IPS-18a (cell line): Measurements from ENCODE around the gene KLHDC9.

ENCODE experiments used
- H3K27ac ChIP-seq: one replicate; pipeline ENCODE4 v1.5.1; 2013; ENCODE audit warnings: low read length
- H3K27me3 ChIP-seq: one replicate; pipeline ENCODE4 v1.6.1; 2013; ENCODE audit warnings: mild to moderate bottlenecking, low read length; ENCODE audit not compliant: control insufficient read depth, insufficient read depth
- H3K36me3 ChIP-seq: one replicate; pipeline ENCODE4 v1.6.1; 2013; ENCODE audit warnings: low read depth, low read length; ENCODE audit not compliant: control insufficient read depth
- H3K4me1 ChIP-seq: one replicate; pipeline ENCODE4 v1.6.1; 2013; ENCODE audit warnings: low read depth, low read length; ENCODE audit not compliant: control insufficient read depth
- H3K4me3 ChIP-seq: one replicate; pipeline ENCODE4 v1.5.1; 2013; ENCODE audit warnings: low read length
- H3K9ac ChIP-seq: one replicate; pipeline ENCODE4 v1.6.1; 2013; ENCODE audit warnings: mild to moderate bottlenecking, low read length, moderate library complexity
- H3K9me3 ChIP-seq: one replicate; pipeline ENCODE4 v1.6.1; 2013; ENCODE audit warnings: low read depth, low read length; ENCODE audit not compliant: control insufficient read depth

The KLHDC9 gene

GRCh38 chr1:161068306-161069234, 29.6 kb upstream of the KLHDC9 start:
- H3K36me3 ChIP-seq = no peaks in the 10 kb centered on the region
- no peak overlapping the region for H3K4me3 ChIP-seq
- H3K4me1 ChIP-seq = peaks cover 6% of the 10 kb centered on the region
- H3K9ac ChIP-seq = no peak overlapping the region
- H3K9me3 ChIP-seq = no peaks in the 10 kb centered on the region
- no peaks in the 10 kb centered on the region for H3K27me3 ChIP-seq
- no peak overlapping the region for H3K27ac ChIP-seq

- Histone ChIP-seq H3K36me3 (no peaks in the 10 kb centered on the region), H3K27me3 (no peaks in the 10 kb centered on the region), H3K9ac (no peak overlapping the region), H3K9me3 (no peaks in the 10 kb centered on the region), H3K27ac (no peak overlapping the region), H3K4me1 (no peaks in the 10 kb centered on the region), H3K4me3 (no peak overlapping the region)
These were observed 28.9 kb upstream of the KLHDC9 start for GRCh38 chr1:161069241-161069640.

GRCh38 chr1:161069731-161070270, 28.4 kb upstream of the KLHDC9 start, which contains the start of gene ARHGAP30:
Gene ARHGAP30 (minus strand): TSS chr1:161069891. CDS start chr1:161069624, 267 bp downstream.
- Histone ChIP-seq H3K27me3 (no peaks in the 10 kb centered on the region), H3K27ac (no peak within 1 kb of the TSS), H3K4me3 (no peak within 1 kb of the TSS), H3K9me3 (no peaks in the 10 kb centered on the region), H3K9ac (no peak within 1 kb of the TSS), H3K4me1 (no peaks in the 10 kb centered on the region), H3K36me3 (no peaks in the 10 kb centered on the region)

GRCh38 chr1:161070761-161071160, 27.4 kb upstream of the KLHDC9 start:
- Histone ChIP-seq H3K9me3 (no peaks in the 10 kb centered on the region), H3K27me3 (no peaks in the 10 kb centered on the region), H3K9ac (no peak overlapping the region), H3K4me3 (no peak overlapping the region), H3K36me3 (no peaks in the 10 kb centered on the region), H3K27ac (no peak overlapping the region), H3K4me1 (no peaks in the 10 kb centered on the region)

GRCh38 chr1:161071886-161072371, 26.2 kb upstream of the KLHDC9 start:
- Histone ChIP-seq H3K27ac (no peak overlapping the region), H3K9me3 (no peaks in the 10 kb centered on the region), H3K9ac (no peak overlapping the region)

GRCh38 chr1:161072751-161073449, 25.3 kb upstream of the KLHDC9 start:
- H3K9me3 ChIP-seq = no peaks in the 10 kb centered on the region
- H3K36me3 ChIP-seq = no peaks in the 10 kb centered on the region
- no peaks in the 10 kb centered on the region for H3K4me1 ChIP-seq
- no peak overlapping the region for H3K4me3 ChIP-seq
- no peaks in the 10 kb centered on the region for H3K27me3 ChIP-seq
- H3K9ac ChIP-seq = no peak overlapping the region
- H3K27ac ChIP-seq = no peak overlapping the region

More at GRCh38 chr1:161071886-161072371, 26.2 kb upstream of the KLHDC9 start:
- H3K36me3 ChIP-seq = no peaks in the 10 kb centered on the region
- H3K4me1 ChIP-seq = no peaks in the 10 kb centered on the region
- no peaks in the 10 kb centered on the region for H3K27me3 ChIP-seq
- H3K4me3 ChIP-seq = no peak overlapping the region

- Histone ChIP-seq H3K27ac (no peak overlapping the region), H3K27me3 (no peaks in the 10 kb centered on the region), H3K4me3 (no peak overlapping the region), H3K4me1 (no peaks in the 10 kb centered on the region), H3K9me3 (no peaks in the 10 kb centered on the region), H3K36me3 (no peaks in the 10 kb centered on the region), H3K9ac (no peak overlapping the region)
These were observed 24.6 kb upstream of the KLHDC9 start for GRCh38 chr1:161073474-161074121.

GRCh38 chr1:161074676-161075368, 23.3 kb upstream of the KLHDC9 start:
- no peaks in the 10 kb centered on the region for H3K36me3 ChIP-seq
- H3K27ac ChIP-seq = no peak overlapping the region
- no peaks in the 10 kb centered on the region for H3K27me3 ChIP-seq
- no peak overlapping the region for H3K4me3 ChIP-seq
- H3K4me1 ChIP-seq = no peaks in the 10 kb centered on the region
- H3K9ac ChIP-seq = no peak overlapping the region
- no peaks in the 10 kb centered on the region for H3K9me3 ChIP-seq

GRCh38 chr1:161076410-161076809, 21.8 kb upstream of the KLHDC9 start:
- Histone ChIP-seq H3K9ac (no peak overlapping the region), H3K27me3 (no peaks in the 10 kb centered on the region), H3K9me3 (no peaks in the 10 kb centered on the region), H3K4me1 (peaks cover 5% of the 10 kb centered on the region), H3K27ac (no peak overlapping the region), H3K4me3 (no peak overlapping the region), H3K36me3 (no peaks in the 10 kb centered on the region)

- Histone ChIP-seq H3K36me3 (no peaks in the 10 kb centered on the region), H3K9ac (no peak overlapping the region), H3K27ac (no peak overlapping the region), H3K4me3 (no peak overlapping the region), H3K4me1 (peaks cover 5% of the 10 kb centered on the region), H3K27me3 (no peaks in the 10 kb centered on the region), H3K9me3 (no peaks in the 10 kb centered on the region)
These were observed 20.7 kb upstream of the KLHDC9 start for GRCh38 chr1:161077426-161077825.
